HG02852 (cell line): ENCODE data around the gene SYNE2.
"Not testable (repeated sequence)": the region's sequence is repeated elsewhere in the genome, so short reads cannot be mapped to it uniquely, and the experiment has no call there.

ENCODE experiments used
- ATAC-seq: cut with Tn5 transposase; IDR thresholded peaks from one replicate; pipeline ENCODE4 v1.9.1; 2021; ENCODE audit warnings: mild to moderate bottlenecking, moderate library complexity; ENCODE audit not compliant: unreplicated experiment

Gene SYNE2

GRCh38 chr14:63852817-63853731 is at the start of gene SYNE2:
Gene SYNE2 (plus strand): TSS chr14:63853004. CDS start chr14:63909149, 56,145 bp downstream.
- peak; percentile 87 for ATAC-seq

GRCh38 chr14:63803221-63803791 is 49.5 kb upstream of the SYNE2 start:
- ATAC-seq = not testable (repeated sequence)

GRCh38 chr14:63806064-63806463 is 46.7 kb upstream of the SYNE2 start:
- ATAC-seq = not testable (repeated sequence)

GRCh38 chr14:63811692-63812091 is 41.1 kb upstream of the SYNE2 start:
- ATAC-seq = not testable (repeated sequence)

- no peak for ATAC-seq
Measured at GRCh38 chr14:63833728-63834127, 19.1 kb upstream of the SYNE2 start.

GRCh38 chr14:63840981-63841380 is 11.8 kb upstream of the SYNE2 start:
- no peak for ATAC-seq

- no peak for ATAC-seq
Measured at GRCh38 chr14:63843796-63844195, 9.0 kb upstream of the SYNE2 start.

GRCh38 chr14:63848890-63849289 is 3.9 kb upstream of the SYNE2 start:
- no peak for ATAC-seq

GRCh38 chr14:63852271-63852816 is 460 bp upstream of the SYNE2 start:
- ATAC-seq = peak; percentile 8

- ATAC-seq = peak; percentile 23
Measured at GRCh38 chr14:63853831-63854293, 1.1 kb downstream of the SYNE2 start.

- ATAC-seq = no peak
Measured at GRCh38 chr14:63854330-63854729, 1.5 kb downstream of the SYNE2 start.

- no peak for ATAC-seq
Measured at GRCh38 chr14:63855281-63855680, 2.5 kb downstream of the SYNE2 start.

DNA sequence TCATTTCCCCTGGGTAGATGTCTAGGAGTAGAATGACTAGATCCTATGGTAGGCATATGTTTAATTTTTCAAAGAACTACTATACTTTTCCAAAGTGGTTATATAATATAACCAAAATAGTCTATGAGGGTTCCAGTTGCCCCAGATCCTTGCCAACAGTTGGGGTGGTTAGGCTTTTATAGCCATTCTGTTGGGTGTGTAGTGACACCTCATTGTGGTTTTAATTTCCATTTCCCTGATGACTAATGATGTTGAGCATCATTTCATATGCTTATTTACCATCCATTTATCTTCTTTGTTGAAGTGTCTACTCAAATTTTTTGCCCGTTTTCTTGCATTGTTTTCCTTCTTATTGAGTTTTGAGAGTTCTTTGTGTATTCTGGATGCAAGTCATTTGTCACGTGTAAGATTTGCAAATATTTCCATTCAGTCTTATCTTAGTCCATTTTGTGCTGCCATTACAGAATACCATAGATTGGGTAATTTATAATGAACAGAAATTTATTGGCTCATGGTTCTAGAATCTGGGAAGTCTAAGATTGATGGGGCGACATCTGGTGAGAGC is 4.7 kb downstream of the SYNE2 start:
- no peak for ATAC-seq

DNA sequence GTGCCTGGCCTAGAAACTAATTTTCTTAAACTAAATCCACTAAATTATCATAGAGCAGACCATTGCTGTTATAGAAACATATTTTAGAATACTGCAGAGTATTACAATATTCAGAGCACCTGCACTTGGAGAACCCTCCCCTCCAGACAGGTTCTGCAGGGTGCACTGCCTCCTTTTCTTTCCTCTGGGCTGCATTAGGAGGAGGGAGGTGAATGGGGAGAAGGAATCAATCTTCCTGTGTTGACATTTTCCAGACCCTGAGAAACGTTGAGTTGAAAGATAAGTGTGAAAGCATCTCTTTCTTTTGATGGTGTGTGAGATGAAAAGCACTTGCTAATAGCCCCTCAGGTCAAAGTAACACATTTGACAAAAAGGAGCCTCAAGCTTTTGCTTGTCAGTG is 7.3 kb downstream of the SYNE2 start:
- no peak for ATAC-seq

GRCh38 chr14:63862163-63862562 is 9.4 kb downstream of the SYNE2 start:
- no peak for ATAC-seq

DNA sequence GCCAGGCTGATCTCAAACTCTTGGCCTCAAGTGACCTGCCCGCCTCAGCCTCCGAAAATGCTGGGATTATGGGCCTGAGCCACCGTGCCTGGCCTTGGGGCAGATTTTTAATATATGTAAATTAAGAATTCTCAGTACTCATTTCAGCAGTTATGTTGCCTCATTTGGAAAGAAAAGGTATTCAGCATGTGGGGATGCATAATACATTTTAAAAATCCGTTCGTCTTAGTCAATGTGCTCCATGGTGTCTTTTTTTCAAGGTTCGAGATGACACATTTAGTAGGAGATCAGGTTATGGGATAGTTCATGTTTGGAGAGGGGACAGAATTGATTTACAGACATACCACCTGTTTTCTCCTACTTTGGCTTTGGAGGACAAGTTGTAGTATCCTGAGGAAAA is 10.2 kb downstream of the SYNE2 start:
- no peak for ATAC-seq

DNA sequence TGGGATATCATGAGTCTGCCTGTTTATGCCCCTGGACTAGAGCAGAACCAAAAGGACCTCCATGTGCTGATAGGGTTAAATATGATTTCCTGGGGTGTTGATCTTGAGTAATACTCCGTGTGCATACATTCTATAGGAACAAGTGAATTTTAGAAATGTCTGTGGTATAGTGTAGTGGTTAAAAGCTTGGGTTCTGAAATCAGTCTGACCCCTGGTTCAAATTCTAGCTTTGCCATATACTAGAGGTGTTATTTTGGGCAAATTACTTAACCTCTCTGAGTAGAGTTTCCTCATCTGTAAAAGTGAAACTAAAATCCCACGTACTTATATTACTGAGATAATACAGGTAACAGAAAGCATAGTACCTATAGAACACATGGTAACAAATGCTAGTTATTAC is 12.0 kb downstream of the SYNE2 start:
- peak; percentile 24 for ATAC-seq

DNA sequence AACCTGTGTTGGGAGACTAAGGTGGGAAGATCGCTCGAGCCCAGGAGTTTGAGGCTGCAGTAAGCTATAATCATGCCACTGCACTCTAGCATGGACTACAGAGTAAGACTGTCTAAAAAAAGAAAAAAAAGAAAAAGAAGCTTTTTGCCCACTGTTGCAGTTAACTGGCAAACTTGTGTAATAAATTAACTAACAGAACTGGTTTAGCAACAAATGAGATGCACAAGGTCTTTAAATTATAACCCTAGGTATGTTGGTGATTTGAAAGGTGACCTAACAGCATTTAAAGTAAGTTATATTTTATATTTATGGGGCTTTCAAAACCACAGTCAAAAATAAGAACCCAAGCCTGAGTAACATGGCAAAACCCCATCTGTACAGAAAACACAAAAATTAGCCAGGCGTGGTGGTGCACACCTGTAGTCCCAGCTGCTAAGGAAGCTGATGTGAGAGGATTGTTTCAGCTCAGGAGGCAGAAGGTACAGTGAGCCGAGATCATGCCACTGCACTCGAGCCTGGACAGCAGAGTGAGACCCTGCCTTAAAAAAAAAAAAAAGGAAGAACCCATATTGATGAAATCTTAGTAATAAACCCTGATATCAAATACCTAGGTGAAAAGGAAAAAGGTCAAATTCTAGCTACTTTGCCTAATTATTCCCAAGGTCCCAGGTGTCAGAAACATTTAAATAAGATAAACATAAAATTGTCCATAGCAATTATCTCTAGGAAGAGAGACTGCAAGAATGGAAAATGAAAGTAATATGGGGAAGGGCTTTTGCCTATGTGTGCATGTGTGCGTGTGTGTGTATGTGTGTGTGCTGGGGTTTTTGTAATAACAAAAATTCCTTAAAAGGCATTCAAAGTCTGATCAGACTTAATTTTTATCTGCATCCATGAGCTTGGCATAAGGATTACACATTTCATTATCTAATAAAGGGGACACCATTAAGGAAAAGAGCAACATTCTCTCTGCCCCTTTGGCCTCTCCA is 15.4 kb downstream of the SYNE2 start:
- ATAC-seq = peak; percentile 28

DNA sequence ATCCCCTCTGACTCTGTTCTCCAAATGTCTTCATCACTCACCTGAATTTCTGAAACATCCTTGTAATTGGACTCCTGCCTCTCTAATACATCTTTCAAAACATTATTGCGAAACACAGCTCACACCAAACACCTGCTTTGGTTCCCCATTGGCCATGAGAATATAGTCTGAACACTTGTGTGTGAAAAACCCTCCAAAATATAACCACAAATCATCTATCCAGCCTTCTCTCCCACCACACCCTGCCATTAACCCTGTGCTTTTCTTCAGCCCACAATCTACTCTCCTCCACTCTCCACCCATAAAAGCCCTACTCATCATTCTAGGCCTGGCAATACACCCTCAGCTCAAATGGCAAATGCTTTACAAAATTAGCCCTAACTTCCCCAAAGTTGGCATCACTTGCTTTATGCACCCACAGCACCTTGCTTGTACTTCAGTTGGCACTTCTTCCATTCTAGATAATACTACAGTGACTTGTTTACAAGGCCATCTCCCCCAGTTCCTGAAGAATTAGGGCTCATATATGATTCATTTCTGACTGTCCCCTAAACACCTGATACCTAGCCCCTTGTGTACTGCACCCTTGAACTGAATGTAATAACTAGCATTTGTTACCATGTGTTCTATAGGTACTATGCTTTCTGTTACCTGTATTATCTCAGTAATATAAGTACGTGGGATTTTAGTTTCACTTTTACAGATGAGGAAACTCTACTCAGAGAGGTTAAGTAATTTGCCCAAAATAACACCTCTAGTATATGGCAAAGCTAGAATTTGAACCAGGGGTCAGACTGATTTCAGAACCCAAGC is 17.3 kb downstream of the SYNE2 start:
- ATAC-seq = peak; percentile 32

- not testable (repeated sequence) for ATAC-seq
Measured at GRCh38 chr14:63870753-63871037, 17.9 kb downstream of the SYNE2 start.
